NCI-H187 (cell line): ENCODE measurements around the gene ABHD8.
A peak's percentile ranks its signal among the peaks of the same experiment; 100 is the strongest.

Experiments
- DNase-seq, 2 experiments: peaks; one replicate each; lab custom pipeline; 2025; lab: John Stamatoyannopoulos, UW

ABHD8 gene

GRCh38 chr19:17266026-17266425 is 37.2 kb downstream of the ABHD8 start:
- no peak for DNase-seq

GRCh38 chr19:17264641-17264979 is 38.6 kb downstream of the ABHD8 start, which contains the start of gene USHBP1:
Gene USHBP1 (minus strand): TSS chr19:17264745. CDS start chr19:17264299, 446 bp downstream.
- no peak for DNase-seq

GRCh38 chr19:17263712-17264640 is 39.2 kb downstream of the ABHD8 start:
- DNase-seq, result no peak

DNA sequence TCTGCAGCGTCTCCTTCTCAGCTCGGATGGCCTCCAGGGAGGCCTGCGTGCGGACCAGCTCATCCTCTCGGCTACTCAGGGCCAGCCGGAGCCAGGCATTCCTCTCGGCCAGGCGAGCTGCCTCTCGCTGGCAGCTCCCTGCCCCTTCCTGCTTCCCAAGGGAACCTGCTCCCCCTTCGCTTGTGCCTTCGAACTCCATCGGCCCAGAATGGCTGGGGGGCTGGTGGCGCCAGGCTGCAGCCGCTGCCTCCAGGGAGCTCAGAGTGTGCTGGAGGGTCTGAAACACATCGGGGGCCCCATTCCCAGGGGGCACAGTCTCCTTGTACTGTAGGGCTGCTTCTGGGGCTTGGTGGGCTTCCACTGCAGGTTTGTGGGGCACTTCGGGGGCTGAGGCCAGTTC is 40.7 kb downstream of the ABHD8 start:
- DNase-seq, result no peak

GRCh38 chr19:17260842-17261325 is 42.3 kb downstream of the ABHD8 start:
- peak in 1 of 2 experiments; percentile 64 for DNase-seq

DNA sequence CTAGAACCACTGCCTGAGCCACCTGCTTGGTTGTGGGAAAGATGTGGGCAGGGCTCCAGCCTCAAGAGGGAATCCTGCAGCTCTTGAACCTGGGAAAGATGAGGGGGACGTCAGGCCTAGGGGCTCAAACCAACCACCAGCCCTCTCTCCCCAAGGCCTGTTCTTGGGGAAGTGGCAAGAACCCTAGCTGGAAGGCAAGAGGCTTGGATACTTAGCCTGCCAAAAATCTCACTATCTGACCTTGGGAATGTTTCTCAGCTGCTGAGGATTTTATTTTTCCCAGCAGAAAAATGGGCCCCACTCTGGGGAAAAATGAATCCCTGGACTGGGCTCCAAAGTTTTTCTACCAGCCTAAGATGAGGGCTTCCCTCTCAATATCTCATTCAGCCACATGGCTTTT is 43.3 kb downstream of the ABHD8 start:
- no peak for DNase-seq

DNA sequence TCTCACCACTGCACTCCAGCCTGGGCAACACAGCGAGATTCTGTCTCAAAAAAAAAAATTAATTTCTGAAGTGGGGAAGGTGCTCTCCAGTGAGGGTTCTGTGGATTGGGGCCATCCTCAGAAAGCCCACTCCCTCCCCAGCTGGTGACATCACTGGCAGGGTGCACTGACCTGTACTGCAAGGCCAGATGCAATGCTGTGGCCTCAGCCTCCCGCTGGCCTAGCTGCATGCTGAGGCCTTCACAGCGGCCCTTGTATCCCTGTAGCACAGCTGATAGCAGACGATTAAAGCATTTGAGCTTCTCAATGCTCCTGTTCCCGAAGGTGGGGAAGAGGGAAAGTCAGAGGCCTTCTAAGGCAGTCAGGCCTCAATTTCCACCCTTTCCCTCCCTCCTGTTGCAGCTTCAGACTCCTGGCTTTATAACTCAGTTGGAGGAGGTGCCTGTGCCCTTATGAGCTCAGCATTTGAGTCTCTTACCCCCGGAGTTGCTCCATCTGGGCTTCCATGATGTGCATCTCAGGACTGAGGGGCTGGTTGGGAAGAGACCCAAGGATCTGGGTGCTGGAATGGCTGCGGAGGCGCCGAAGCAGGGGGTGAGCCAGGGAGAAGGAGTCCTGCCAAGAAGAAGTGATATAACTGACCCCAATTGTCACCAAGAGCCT is 44.0 kb downstream of the ABHD8 start:
- DNase-seq, result no peak

DNA sequence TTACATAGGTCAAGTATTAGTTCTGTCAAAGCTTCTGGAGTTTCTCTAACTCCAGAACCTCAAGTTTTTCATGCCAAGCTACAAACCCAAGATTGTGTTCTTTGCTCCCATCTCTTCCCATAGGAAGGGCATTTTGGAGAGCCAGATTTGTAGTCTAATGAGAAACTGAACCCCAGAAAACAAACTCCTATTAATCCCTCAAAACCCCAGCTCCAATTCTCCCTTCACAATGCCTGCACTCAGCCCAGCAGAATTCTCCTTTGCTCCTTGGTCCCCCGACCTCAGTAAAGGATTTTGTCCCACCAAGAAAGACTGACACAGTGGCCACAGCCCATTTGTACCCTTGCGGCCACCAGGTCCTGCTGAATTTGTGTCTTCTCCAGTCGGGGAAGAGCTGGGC is 47.1 kb downstream of the ABHD8 start:
- no peak for DNase-seq

GRCh38 chr19:17255150-17255621 is 48.0 kb downstream of the ABHD8 start:
- no peak for DNase-seq

DNA sequence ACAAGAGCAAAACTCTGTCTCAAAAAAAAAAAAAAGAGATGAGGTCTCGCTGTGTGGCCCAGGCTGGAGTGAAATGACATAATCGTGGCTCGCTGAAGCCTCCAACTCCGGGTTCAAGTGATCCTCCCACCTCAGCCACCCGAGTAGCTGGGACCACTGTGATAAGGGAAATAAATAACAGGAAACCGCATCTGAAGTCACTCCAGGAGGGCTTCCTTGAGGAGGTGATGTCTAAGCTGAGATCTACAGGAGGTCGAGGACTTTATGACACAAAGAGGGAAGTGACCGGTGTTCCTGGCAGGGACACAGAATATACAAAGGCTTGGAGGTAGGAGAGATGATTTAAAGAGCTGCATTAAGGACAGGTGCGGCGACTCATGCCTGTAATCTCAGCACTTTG is 48.6 kb downstream of the ABHD8 start:
- DNase-seq, result no peak

GRCh38 chr19:17249887-17250548 is 53.2 kb downstream of the ABHD8 start:
- no peak for DNase-seq

DNA sequence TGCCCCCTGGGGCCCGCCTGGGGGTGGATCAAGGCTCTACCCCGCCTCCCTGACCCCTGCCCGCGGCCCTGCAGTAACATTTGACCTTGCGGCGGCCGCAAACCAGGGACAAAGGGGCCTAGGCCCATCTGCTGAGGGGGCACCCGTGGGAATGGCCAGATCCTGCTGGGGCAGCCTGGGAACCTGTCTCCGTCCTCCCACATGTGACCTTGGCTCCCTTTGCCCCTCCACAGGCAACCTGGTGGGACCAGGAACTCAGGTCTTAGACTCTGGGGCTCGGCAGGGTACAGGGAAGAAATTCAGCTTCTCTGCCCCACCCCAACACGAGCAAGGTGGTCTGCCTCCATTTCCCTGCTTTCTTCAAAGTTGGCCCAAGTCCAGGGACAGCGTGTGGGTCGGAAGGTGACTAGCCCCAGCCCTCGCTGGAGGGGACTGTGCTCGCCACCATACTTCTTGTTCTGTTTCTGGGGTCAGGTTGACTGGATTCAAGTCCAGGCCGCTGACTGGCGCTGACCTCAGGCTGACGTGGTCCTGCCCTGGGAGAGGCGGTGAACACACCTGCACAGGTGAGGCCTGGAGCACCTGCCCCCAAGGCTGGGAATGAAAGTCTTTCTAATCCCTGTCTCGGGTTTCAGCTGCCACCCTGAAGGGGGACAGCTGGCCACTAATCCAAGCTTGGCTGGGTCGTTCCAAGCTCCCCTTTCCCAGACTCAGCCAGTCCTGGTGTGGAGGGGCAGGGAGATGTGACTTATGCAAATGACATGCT is 55.0 kb downstream of the ABHD8 start:
- no peak for DNase-seq

DNA sequence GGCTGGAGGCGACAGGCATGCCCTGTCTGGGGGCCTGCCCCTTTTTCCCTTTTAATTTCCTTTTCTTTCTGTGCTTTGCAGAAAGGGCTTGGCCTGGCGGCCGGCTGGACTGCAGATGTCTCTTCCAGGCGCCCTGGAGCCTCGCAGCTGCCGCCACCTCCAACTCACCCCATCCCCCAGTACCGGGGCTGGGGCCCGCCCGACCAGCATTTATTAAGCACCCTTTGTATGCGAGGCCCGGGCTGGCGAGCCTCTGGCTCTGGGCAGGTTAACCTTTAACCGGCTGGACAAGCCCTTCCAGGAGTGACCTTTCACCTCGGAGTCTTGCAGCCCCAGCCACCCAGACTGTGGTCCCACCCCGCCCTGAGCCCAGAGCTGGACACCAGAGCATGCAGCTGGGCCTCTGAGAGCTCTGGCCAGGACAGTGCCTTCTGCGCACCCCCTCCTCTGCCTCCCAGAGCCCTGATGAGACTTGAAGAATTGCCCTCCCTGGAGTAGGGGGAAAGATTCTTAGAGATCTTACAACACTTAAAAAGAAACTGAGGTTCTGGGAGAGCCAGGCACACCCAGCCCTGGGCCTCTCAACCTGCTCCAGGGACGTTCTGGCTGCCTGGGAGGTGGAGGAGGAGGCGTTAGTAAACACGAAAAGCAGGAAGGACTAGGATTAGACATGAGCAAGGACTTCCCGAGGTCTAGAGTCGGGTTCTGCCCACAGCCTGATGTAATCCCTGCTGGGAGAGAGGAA is 56.4 kb downstream of the ABHD8 start:
- DNase-seq, result no peak

- no peak for DNase-seq
These were observed 57.7 kb downstream of the ABHD8 start, which contains the start of gene NR2F6 for GRCh38 chr19:17245535-17245984. Gene NR2F6 (minus strand): TSS chr19:17245919. CDS start chr19:17245220, 699 bp downstream.

DNA sequence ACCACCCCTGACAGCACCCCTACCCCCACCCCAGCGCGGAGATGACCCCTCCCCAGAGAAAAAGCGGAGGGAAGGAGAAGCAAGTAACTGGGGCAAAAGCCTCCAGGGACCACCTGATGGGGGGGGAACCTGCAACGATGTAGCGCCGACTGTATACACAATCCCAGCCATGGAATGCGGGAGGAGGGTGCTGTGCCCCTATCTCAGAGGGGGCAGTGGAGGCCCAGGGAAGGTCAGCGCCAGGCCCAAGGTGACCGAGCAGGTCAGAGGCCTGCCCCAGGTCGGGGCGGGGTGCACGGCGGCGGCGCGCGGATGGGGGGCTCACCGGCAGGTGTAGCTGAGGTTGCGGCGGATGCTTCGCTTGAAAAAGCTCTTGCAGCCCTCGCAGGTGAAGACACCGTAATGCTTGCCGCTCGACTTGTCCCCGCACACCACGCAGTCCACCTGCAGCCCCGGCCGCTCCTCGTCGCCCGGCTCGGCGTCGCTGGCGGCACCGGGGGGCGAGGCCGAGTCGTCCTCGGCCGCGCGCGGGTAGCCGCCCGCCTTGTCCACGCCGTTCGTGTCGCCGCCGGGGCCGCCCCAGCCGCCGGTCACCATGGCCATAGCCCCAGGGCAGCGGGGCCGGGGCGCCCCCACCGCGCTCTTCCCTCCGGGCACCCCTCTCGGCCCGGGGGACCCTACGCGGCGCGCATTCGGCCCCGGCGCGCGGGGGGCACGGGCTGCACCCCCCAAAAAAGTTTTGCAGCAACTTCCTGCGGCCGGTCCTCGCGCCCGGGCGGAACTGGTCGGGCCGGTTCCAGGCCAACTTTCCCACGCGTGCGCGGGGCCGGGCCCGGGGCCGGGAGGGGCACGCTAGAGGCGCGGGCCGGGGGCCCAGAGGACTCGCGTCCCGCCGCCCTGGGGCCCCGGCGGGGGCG is 58.3 kb downstream of the ABHD8 start:
- DNase-seq, result no peak

- DNase-seq, result no peak
These were observed 59.2 kb downstream of the ABHD8 start for GRCh38 chr19:17243830-17244617.

GRCh38 chr19:17243211-17243829 is 59.9 kb downstream of the ABHD8 start:
- no peak for DNase-seq

DNA sequence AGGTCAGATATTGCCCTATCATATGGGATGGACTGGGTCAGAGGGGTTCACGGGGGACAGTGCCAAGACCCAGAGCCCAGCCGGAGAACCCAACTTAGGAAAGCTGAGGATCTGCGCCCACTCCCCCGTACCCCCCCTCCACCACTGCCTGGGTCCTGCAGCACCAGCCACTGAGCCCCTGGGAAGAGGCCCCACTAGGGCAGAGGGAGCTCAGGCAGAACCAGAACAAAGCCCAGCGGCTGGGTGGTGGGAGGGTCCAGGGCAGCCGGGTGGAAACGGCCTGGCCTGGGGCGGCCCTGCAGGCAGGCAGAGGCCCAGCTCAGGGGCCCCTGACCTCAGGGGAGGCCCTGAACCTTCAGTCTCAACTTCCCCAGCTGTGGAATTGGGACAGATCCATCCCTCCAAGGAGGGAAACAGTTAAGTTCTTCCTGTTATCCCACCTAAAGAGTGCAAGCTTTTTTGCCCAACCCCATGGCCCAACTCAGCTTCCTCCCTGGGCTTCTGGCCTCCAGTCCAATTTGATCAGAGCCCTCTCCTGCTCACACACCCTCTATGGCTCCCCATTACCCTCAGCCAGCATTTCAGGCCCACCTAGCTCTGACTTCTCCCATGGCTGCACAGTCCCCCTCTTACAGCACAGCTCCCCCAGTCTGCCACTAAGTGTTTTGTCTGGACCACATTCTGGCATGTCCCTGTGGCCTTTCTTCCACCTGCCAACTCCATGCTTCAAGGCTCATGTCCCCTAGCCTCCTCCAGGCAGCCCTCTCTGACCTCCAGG is 60.6 kb downstream of the ABHD8 start:
- no peak for DNase-seq
